HUES48 (cell line): ENCODE data around the gene ALDH1A2.
"Not testable (repeated sequence)": the region's sequence is repeated elsewhere in the genome, so short reads cannot be mapped to it uniquely, and the experiment has no call there.

ENCODE experiments used
- H3K27ac ChIP-seq: one replicate; pipeline ENCODE4 v1.7.0; 2013; ENCODE audit warnings: low read depth, low read length, inconsistent platforms
- H3K27me3 ChIP-seq: 2 replicates; pipeline ENCODE4 v1.6.1; 2013; ENCODE audit warnings: mild to moderate bottlenecking, low read length; ENCODE audit not compliant: control insufficient read depth, insufficient read depth
- H3K36me3 ChIP-seq: 2 replicates; pipeline ENCODE4 v1.6.1; 2013; ENCODE audit warnings: low read length; ENCODE audit not compliant: control insufficient read depth, insufficient read depth
- H3K4me1 ChIP-seq: 2 replicates; pipeline ENCODE4 v1.6.1; 2013; ENCODE audit warnings: mild to moderate bottlenecking, low read length; ENCODE audit not compliant: control insufficient read depth, insufficient read depth
- H3K4me3 ChIP-seq: 2 replicates; pipeline ENCODE4 v1.5.1; 2013; ENCODE audit warnings: mild to moderate bottlenecking, low read depth, low read length
- H3K9ac ChIP-seq: 2 replicates; pipeline ENCODE4 v1.6.1; 2013; ENCODE audit warnings: mild to moderate bottlenecking, low read depth, low read length, moderate library complexity
- H3K9me3 ChIP-seq: 2 replicates; pipeline ENCODE4 v1.6.1; 2013; ENCODE audit warnings: low read length; ENCODE audit not compliant: control insufficient read depth, insufficient read depth

Gene ALDH1A2

DNA sequence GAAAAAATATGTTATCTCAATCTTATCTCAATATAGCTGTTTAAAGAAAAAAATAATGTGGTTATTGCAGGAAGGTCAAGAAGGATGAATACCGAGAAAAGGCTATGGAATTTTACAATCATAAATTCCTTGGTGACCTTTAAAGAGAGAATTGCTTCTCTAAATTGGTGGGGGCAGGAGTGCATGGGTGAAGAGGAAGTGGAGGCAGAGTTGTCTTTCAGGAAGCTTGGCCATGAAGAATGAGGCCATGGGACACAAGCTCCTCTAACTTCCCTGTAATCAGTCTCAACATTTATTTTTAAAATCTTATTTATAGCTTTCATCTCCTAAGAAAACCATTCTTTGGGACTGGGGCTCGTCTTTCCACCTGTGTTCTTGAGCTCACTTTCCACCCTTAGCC, 22.4 kb upstream of the ALDH1A2 start:
- Histone ChIP-seq H3K27ac (no peak overlapping the region), H3K27me3 (no peaks in the 10 kb centered on the region), H3K4me1 (no peaks in the 10 kb centered on the region), H3K36me3 (no peaks in the 10 kb centered on the region), H3K4me3 (no peak overlapping the region), H3K9me3 (no peaks in the 10 kb centered on the region), H3K9ac (no peak overlapping the region)

DNA sequence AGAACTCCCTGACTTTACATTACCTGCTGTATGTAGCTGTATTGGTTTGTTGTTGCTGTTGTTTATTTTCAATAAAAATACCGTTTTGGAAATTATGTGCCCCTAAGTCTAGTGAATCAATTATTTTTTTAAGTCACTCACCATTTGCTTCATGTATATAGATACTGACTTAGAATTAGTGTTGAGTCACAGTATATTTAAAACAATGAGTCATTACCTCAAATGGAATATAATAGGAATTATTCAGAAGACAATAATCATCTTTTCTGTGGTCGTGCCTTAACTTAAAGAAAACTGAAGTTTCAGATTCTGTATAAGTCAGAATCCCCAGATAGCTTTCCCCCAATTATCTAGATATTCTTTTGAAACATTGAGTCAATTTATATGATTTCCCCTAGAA, 21.0 kb upstream of the ALDH1A2 start:
- Histone ChIP-seq H3K36me3 (no peaks in the 10 kb centered on the region), H3K4me3 (no peak overlapping the region), H3K9me3 (no peaks in the 10 kb centered on the region), H3K27me3 (no peaks in the 10 kb centered on the region), H3K27ac (no peak overlapping the region), H3K9ac (no peak overlapping the region), H3K4me1 (no peaks in the 10 kb centered on the region)

DNA sequence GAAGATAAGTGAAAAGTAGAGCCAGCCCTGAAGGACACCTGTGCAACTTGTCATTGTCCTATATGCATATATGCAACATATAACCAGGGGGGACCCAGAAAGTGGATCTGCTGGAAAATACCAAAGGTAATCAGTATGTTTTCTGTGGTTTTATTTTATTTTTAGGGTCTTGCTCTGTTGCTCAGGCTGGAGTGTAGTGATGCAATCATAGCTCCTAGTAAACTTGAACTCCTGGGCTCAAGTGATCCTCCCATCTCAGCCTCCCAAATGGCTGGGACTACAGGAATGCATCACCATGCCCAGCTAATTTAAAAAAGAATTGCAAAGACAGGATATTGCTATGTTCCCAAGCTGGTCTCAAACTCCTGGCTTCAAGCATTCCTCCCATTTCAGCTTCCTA, 18.0 kb upstream of the ALDH1A2 start:
- Histone ChIP-seq H3K27ac (no peak overlapping the region), H3K4me3 (no peak overlapping the region), H3K9ac (no peak overlapping the region), H3K9me3 (no peaks in the 10 kb centered on the region), H3K36me3 (no peaks in the 10 kb centered on the region), H3K4me1 (peaks cover 6% of the 10 kb centered on the region; the same call in 1 of the 2 replicates), H3K27me3 (no peaks in the 10 kb centered on the region)

DNA sequence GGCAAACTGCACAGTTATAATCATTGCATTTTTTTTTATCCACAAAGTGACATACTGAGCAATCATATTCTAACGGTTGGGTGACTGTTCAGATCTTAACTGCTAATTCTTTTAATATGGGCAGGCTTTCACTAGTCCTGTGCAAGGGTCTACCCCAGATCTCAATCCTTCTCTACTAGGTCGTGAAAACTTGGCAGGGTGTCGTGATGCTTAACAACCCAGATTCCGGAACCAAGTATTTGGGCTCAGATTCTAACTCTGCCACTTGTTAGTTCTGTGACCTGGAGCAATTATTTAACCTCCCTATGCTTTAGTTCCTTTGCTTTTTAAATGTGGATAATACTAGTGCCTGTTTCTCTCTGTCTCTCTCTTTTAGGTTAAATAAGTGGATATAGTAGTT, 16.4 kb upstream of the ALDH1A2 start:
- Histone ChIP-seq H3K4me1 (peaks cover 6% of the 10 kb centered on the region; the same call in 1 of the 2 replicates), H3K27me3 (no peaks in the 10 kb centered on the region), H3K9me3 (no peaks in the 10 kb centered on the region), H3K9ac (no peak overlapping the region), H3K4me3 (no peak overlapping the region), H3K36me3 (no peaks in the 10 kb centered on the region), H3K27ac (no peak overlapping the region)

DNA sequence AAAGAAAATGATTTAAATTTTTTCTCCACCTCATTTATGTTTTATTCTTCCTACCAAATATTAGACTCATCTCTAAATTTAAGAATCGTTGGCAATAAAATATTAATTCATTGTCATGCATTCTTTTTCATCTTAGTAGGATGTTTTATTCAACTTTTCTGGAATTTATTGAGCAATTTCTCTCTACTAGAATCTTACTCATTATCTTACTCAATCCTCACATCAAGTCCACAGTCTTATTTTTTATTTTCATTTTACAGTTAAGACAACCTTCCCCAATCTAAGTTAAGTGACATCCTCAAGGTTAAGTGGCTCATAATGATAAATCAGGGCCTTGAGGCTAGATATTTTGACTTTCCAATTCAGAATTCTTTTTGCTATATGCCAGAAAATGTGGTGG, 15.9 kb upstream of the ALDH1A2 start:
- Histone ChIP-seq H3K9ac (no peak overlapping the region), H3K9me3 (no peaks in the 10 kb centered on the region), H3K4me3 (no peak overlapping the region), H3K36me3 (no peaks in the 10 kb centered on the region), H3K27ac (no peak overlapping the region), H3K27me3 (no peaks in the 10 kb centered on the region), H3K4me1 (peaks cover 6% of the 10 kb centered on the region; the same call in 1 of the 2 replicates)

DNA sequence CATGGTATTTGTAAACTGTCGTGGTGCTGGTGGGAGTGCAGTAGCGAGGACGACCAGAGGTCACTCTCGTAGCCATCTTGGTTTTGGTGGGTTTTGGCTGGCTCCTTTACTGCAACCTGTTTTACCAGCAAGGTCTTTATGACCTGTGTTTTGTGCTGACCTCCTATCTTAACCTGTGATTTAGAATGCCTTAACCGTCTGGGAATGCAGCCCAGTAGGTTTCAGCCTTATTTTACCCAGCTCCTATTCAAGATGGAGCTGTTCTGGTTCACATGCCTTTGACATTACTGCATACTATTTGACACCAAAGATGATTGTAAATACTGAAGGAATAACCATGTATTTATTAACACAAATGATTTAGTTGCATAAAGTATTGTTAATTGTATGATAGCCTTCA, 15.4 kb upstream of the ALDH1A2 start:
- H3K4me1 ChIP-seq, H3K9ac ChIP-seq, H3K27me3 ChIP-seq, H3K27ac ChIP-seq, H3K9me3 ChIP-seq, H3K36me3 ChIP-seq, H3K4me3 ChIP-seq: not testable (repeated sequence)

DNA sequence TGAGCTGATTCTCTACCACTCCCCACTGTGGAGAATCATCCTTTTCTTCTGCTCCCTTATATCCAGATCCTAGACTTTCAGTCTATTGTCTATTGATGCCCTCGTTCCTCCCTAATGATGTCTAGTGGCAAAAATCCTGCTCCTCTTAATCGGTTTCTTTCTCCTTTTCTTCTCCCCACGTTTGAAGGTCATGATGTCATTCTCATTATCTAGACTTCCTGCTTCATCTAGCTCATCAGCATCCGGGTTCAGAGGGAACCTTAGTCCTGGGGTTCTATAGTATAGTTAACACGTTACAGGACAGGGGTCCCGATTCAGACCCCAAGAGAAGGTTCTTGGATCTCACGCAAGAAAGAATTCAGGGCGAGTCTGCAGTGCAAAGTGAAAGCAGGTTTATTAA, 14.9 kb upstream of the ALDH1A2 start:
- H3K4me3 ChIP-seq = no peak overlapping the region
- H3K27ac ChIP-seq = no peak overlapping the region
- no peaks in the 10 kb centered on the region for H3K27me3 ChIP-seq
- no peak overlapping the region for H3K9ac ChIP-seq
- H3K4me1 ChIP-seq = peaks cover 6% of the 10 kb centered on the region; the same call in 1 of the 2 replicates
- no peaks in the 10 kb centered on the region for H3K36me3 ChIP-seq
- no peaks in the 10 kb centered on the region for H3K9me3 ChIP-seq

DNA sequence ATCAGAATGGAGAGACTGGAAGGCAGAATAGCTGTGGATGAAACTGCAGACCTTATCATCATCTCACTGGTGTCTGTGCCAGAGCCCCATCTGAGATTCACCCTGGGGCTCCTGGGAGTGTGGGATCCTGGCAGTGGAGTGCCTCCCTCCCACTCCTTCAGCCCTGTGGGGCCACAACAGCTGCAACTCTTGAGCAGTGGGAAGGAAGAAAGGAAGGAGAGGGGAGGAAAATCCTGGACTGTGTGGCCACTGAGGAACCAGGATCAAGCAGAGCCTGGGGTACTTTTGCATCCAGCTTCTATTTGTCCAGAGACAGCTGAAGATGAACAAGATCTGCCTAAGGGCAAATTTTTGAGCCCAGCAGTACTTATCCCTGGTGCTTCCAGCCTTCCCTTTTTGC, 13.1 kb upstream of the ALDH1A2 start:
- H3K27me3 ChIP-seq = no peaks in the 10 kb centered on the region
- H3K4me3 ChIP-seq = no peak overlapping the region
- peaks cover 6% of the 10 kb centered on the region; the same call in 1 of the 2 replicates for H3K4me1 ChIP-seq
- H3K9ac ChIP-seq = no peak overlapping the region
- no peaks in the 10 kb centered on the region for H3K9me3 ChIP-seq
- H3K27ac ChIP-seq = no peak overlapping the region
- no peaks in the 10 kb centered on the region for H3K36me3 ChIP-seq

DNA sequence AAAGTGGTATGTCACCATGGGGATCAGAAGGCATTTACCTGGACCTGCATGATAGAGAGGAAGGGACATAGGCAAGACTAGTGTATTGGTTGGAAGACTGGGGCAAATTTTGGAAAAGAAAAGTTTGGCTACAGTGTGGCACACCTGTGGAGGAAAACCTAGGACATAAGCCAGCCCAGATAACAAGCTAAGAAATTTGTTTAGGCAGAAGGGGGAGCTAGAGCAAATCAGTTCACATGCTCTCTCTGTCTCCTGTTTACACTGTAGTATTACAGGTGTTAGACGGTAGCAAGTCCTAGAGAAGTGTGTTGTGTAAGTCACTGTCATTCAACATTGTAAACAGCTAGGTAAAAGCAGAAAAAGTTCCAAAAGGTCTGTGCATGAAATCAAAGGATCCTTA, 11.9 kb upstream of the ALDH1A2 start:
- H3K36me3 ChIP-seq = no peaks in the 10 kb centered on the region
- H3K4me3 ChIP-seq = no peak overlapping the region
- H3K4me1 ChIP-seq = peaks cover 6% of the 10 kb centered on the region; the same call in 1 of the 2 replicates
- no peak overlapping the region for H3K27ac ChIP-seq
- no peaks in the 10 kb centered on the region for H3K9me3 ChIP-seq
- H3K9ac ChIP-seq = no peak overlapping the region
- H3K27me3 ChIP-seq = no peaks in the 10 kb centered on the region

DNA sequence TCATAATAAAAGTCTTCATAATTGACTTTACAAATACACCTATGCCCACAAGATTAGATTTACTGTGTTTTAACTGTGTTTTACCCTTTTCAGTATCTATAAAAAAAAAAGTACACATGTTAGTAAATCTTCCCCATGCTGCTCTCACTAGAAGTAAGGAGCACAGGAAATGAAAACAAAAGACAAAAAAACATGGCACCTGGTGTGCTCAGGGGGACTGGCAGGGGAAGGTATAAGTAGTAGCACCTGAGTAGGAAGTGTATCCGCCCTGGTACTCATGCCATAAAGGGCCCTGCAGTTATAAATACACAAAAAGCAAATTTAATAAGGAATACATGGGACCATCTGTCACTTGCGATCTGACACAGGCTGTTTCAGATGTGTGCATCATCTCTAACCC, 8.9 kb upstream of the ALDH1A2 start:
- Histone ChIP-seq H3K4me3 (no peak overlapping the region), H3K9me3 (no peaks in the 10 kb centered on the region), H3K36me3 (no peaks in the 10 kb centered on the region), H3K4me1 (no peaks in the 10 kb centered on the region), H3K9ac (no peak overlapping the region), H3K27me3 (no peaks in the 10 kb centered on the region; the same call in 1 of the 2 replicates), H3K27ac (no peak overlapping the region)

DNA sequence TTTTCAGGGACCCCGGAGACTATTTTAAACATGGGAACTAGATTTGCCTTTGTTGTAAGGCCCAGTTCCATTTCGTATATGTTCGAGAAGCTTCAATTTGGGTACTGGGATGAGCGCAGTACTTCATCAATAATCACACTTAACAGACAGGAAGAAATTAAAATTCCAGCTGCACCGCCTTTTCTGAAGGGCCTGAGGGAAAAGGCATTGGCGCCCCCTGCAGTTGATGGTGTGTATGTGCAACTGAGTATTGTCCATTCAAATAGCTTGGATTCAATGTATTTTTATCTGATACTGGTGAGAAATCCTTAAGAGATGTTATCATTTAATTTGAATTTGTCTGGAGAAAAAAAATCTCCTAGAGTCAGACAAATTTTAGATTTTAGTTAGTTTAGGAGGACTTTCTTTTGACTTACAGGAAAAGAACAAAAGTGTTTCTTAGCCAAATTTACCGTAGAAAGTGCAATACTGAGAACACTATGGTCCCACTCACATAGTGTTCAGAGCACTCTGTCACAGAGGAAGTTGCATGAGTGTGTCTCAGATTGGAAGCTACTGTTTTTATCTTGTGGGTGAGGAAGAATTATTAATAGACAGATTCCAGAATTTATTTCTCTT, 5.4 kb upstream of the ALDH1A2 start:
- Histone ChIP-seq H3K36me3 (no peaks in the 10 kb centered on the region), H3K4me3 (no peak overlapping the region), H3K27ac (no peak overlapping the region), H3K9ac (no peak overlapping the region), H3K4me1 (0 out of 2 replicates have a peak, but pooled peaks cover 2% of the 10 kb centered on the region), H3K27me3 (peaks cover 34% of the 10 kb centered on the region), H3K9me3 (no peaks in the 10 kb centered on the region)
